WI38 (cell line): ENCODE measurements around the gene GRID1.

ENCODE experiments used
- H3K4me3 ChIP-seq: 2 replicates; pipeline ENCODE4 v1.5.1; 2011; ENCODE audit warnings: low read depth, mild to moderate bottlenecking, control low read depth, low read length
- CTCF ChIP-seq: IDR thresholded peaks from 2 replicates; pipeline ENCODE4 v1.5.1; 2012; ENCODE audit warnings: low read depth, mild to moderate bottlenecking, control low read depth, low read length

GRID1 gene

GRCh38 chr10:86349940-86350630 is 16.5 kb downstream of the GRID1 start:
- TF ChIP-seq CTCF = no peak
- H3K4me3 ChIP-seq = no peak overlapping the region

- TF ChIP-seq CTCF = 0 out of 2 replicates have a peak, but pooled peaks have one; percentile 21
- no peak overlapping the region for H3K4me3 ChIP-seq
These were observed 17.1 kb downstream of the GRID1 start for GRCh38 chr10:86349474-86349873.

- no peak overlapping the region for H3K4me3 ChIP-seq
- no peak for TF ChIP-seq CTCF
These were observed 18.0 kb downstream of the GRID1 start for GRCh38 chr10:86348321-86349210.

GRCh38 chr10:86347856-86348255 is 18.7 kb downstream of the GRID1 start:
- H3K4me3 ChIP-seq = no peak overlapping the region
- no peak for TF ChIP-seq CTCF

- TF ChIP-seq CTCF = no peak
- no peak overlapping the region for H3K4me3 ChIP-seq
These were observed 19.6 kb downstream of the GRID1 start for GRCh38 chr10:86346799-86347665.

- H3K4me3 ChIP-seq = no peak overlapping the region
These were observed 20.5 kb downstream of the GRID1 start for GRCh38 chr10:86345859-86346798.

More at GRCh38 chr10:86345859-86346798, 20.5 kb downstream of the GRID1 start:
- no peak for TF ChIP-seq CTCF
